ENCODE data around the gene MCUR1.
"Not testable (repeated sequence)": the region's sequence is repeated elsewhere in the genome, so short reads cannot be mapped to it uniquely, and the experiment has no call there.

MCUR1 gene

DNA sequence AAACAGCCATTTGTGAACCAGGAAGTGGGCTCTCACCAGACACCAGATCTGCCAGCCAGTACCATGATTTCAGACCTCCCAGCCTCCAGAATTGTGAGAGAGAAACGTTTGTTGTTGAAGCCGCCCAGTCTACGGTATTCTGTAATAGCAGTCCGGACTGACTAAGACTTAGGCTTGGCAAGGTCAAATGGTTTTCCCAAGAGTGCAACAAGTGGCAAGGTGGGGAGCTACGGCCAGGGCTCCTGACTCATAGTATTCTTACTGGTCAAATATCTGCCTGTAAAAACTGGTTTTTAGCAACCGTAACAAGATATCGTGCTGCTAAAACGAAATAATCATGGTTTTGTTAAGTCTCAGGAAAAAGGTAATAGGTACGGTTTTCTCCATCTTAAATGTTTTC lies 37.8 kb downstream of the MCUR1 start:
- no peak for DNase-seq (ENCODE audit: low read depth in 2 of 2)

DNA sequence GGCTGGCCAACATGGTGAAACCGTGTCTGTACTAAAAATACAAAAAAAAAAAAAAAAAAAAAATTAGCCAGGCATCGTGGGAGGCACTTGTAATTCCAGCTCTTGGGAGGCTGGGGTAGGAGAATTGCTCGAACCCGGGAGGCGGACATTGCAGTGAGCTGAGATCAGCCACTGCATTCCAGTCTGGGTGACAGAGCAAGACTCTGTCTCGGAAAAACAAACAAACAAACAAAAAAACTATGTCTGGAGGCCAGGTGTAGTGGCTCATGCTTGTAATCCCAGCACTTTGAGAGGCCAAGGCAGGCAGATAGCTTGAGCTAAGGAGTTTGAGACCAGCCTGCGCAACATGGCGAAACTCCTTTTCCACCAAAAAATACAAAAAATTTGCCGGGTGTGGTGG lies 38.9 kb downstream of the MCUR1 start:
- not testable (repeated sequence) for DNase-seq (ENCODE audit: low read depth in 2 of 2)

DNA sequence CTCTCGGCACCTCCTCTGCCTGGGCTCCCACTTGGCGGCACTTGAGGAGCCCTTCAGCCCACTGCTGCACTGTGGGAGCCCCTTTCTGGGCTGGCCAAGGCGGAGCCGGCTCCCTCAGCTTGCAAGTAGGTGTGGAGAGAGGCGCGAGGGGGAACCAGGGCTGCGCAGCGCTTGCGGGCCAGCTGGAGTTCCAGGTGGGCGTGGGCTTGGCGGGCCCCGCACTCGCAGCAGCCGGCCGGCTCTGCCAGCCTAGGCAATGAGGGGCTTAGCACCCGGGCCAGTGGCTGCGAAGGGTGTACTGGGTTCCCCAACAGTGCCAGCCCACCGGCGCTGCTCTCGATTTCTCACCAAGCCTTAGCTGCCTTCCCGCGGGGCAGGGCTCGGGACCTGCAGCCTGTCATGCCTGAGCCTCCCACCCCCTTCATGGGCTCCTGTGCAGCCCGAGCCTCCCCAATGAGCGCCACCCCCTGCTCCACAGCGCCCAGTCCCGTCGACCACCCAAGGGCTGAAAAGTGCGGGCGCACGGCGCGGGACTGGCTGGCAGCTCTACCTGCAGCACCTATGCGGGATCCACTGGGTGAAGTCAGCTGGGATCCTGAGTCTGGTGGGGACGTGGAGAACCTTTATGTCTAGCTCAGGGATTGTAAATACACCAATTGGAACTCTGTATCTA lies 41.9 kb downstream of the MCUR1 start:
- DNase-seq (ENCODE audit: low read depth in 2 of 2), result not testable (repeated sequence)

DNA sequence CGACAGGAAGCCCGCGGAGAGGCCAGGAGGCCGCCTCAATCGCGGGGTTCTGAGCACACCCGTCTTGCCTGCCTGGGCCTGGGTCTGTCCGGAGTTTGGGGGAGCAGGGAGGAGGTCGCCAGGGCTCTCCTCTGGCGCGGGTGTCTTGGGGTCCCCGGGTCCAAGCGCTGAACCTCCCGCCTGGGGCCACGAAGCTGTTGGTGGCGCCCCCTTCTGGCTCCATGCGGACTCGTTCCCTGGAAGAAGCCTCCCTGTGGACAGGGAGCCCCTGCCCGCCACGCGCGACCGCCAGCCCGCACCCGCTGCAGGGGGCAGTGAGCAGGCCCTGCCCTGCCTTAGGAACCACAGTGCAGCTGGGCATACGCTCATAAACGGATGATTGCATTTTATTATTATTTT lies 44.7 kb downstream of the MCUR1 start:
- no peak for DNase-seq (ENCODE audit: low read depth in 2 of 2)

DNA sequence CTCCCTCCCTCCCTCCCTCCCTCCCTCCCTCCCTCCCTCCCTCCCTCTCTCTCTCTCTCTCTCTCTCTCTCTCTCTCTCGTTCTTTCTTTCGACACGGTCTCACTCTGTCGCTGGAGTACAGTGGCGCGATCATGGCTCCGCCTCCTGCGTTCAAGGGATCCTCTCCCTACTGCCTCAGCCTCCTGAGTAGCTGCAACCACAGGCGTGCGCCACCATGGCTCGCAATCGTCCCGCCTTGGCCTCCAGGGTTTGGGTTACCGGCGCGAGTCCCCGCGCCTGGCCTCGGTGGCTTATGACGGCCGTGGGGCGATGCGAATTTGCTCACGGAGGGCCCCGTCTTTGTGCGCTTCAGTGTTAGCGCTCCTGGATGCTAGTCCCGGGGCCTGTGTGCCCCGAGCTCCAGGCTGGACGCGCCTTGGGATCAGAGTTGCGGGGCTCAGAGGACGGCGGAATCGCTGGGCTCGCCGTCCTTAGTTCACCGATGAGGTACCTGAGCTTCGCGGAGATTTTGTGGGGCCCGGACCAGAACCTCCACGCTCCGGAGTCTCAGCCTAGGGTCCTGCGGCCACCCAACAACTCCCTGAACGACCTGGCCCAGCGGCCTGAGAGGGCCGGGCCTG lies 45.2 kb downstream of the MCUR1 start:
- DNase-seq (ENCODE audit: low read depth in 2 of 2), result no peak

DNA sequence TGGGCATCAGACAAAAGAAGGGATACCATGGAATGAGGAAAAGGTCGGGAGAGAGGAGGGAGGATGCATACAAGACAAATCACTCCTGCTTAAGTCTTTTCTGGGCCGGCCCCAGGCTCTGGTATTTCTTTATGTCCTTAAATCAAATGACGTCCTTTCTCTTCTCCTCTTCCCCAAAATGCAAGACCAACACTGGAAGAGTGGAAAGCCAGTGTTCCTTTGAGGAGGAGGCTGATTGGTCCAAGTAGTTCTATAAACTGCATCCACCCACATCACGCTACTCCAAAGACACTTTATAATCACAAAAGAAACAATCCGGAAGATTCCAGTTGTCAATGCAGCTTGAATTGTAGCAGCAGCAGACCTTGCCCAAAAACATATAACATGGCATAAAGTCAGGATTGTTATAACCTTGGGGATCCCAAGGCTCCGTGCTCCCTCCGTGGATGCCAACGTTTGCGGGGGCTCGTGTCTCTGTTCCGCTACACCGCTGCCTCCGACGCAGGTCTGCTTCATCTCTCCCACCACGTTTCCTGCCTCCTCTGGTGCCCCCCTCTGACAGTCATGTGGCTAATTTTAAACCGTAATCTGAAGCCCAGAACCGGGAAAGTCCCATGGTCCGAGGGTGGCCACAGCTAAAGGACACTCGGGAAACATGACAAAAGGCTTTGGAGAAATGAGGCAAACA lies 47.1 kb downstream of the MCUR1 start:
- DNase-seq (ENCODE audit: low read depth in 2 of 2), result peak; percentile 23 to 25

DNA sequence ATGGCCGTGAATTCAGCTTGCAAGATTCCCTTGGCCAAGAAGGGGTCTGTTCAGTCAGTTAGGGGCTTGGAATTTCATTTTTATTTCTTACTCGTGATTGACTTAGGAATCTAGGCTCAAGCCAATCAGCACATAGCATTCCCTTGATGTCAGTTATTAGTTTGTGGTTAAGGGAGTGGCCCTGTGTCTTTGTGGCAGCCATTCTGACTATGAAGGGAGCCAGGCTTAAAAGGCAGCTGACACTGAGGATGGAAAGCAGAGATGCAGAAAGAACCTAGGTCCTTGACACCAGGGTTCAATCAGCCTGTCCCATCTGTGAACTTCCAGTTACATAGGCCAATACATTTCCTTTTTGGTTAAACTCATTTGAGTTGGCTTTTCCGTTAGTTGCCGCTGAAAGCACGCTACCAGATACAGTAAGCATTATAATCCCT lies 48.1 kb downstream of the MCUR1 start:
- DNase-seq (ENCODE audit: low read depth in 2 of 2), result no peak

DNA sequence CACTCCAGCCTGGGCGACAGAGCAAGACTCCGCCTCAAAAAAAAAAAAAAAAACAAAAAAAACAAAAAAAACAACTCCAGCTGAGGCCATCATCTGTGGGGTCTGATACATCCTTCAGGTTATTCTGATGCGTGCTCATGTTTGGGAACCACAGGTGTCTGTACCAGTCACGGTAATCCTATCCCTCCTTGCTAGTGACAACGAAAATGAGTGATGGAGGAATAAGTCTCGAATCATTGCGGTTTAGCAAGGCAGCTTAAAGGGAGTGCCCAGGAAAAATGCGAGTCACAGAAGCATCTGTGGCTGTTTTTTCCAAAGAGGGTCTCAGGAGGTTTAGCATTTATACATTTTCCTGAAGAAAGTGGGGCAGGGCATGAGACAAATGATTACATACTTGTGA lies 48.8 kb downstream of the MCUR1 start:
- no peak for DNase-seq (ENCODE audit: low read depth in 2 of 2)

DNA sequence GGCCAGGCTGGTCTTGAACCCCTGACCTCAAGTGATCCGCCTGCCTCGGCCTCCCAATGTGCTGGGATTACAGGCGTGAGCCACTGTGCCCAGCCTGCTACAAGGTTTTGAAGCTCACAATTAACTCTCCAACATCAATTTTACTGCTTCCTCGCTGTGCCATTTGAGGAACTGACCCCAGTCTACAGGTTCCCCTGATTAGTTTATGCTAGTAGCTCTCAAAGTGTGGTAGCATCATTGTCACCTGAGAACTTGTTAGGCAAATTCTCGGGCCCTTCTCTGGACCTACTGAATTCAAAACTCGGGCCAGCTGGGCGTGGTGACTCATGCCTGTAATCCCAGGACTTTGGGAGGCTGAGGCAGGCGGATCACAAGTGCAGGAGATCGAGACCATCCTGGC lies 49.4 kb downstream of the MCUR1 start:
- DNase-seq (ENCODE audit: low read depth in 2 of 2), result no peak

DNA sequence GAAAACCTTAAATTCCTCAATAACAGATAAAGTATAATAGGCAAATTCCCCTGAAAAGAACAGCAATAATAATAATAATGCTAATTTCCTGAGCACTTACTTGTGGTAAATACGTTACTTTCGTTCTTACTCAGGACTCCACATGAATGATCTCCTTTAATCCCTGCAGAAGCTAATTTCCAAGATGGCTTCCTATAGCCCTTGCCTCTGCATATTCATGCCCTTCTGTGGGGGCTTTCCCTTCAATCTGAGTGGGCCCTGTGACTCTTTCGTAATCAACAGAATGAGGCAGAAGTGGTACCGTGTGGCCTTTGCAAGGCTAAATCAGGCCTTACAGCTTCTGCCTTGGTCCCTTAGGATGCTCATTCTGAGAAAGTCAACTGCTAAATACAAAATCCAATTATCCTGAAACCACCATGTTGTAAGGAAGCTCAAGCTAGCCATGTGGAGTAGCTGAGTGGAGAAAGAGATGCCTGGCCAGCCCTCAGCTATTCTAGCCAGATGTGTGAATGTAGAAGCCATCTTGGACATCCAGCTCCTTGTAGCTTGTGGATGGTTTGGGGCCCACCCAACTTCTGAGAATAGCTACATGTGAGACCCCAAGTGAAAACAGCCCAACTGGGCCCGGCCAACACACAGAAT lies 50.5 kb downstream of the MCUR1 start:
- no peak for DNase-seq (ENCODE audit: low read depth in 2 of 2)

DNA sequence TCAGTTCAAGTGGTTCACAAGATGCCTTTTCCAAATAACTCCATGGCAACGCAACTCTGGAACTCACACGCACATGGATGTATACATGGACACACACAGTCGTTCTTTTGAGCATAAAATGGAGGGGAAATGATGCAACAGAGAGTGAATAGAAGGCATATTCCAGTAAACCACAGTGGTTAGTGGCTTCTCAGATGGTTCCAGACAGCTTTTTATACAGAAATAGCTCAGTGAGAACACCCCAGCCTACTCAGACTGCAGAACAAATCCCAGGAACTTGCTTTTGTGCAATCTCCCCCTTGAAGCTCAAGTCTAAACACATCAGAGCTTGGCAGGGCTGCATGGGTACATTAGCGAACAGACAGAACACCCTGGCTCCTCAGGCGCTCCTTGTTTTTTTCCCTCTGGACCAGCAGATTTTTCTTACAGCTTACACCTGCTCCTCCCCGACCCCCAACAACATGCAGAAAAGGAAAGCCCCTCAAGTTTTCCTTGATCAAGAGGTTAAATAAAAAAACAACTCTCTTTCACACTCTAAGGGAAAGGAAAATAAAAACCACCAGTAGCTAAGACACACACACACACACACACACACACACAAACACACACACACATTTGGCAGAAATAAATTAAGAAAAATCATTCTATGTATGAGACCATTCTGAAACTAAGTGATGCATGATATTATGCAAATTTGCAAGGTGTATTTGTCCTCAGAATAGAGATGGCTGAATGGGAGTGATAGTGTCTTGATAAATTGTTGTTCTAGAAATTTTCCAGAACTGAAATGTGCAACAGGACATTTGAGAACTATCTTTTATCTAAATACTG lies 51.5 kb downstream of the MCUR1 start:
- DNase-seq (ENCODE audit: low read depth in 2 of 2), result no peak

DNA sequence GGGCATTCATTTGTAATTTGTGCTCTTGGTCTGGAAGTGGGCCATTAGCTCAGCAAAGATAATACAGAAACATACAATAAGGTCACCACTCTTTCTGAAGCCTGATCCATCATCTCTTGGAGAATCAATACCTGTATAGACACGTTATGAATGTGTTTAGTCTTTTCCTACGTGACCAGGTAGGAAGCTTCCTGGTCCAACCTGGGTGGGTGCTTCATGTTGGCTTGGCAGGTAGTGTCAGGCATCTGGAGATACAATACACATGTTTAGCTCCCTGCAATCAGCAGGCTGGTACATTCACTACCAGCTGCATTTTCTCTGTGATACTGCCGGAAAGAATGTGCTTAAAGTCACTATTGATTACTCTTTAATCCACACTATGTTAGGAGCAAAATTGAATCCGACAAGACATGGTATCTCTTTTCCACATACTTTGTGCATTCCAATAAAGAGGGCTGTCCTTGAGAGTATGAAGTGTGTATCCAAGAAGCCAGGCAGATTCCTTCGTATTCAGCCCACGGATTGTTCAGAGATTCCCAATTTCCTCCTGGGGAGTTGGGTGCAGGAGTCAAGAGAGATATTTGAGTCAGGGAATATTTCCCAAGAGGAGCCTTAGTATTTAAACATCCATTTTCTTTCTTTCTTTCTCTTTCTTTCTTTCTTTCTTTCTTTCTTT lies 52.9 kb downstream of the MCUR1 start:
- no peak for DNase-seq (ENCODE audit: low read depth in 2 of 2)

DNA sequence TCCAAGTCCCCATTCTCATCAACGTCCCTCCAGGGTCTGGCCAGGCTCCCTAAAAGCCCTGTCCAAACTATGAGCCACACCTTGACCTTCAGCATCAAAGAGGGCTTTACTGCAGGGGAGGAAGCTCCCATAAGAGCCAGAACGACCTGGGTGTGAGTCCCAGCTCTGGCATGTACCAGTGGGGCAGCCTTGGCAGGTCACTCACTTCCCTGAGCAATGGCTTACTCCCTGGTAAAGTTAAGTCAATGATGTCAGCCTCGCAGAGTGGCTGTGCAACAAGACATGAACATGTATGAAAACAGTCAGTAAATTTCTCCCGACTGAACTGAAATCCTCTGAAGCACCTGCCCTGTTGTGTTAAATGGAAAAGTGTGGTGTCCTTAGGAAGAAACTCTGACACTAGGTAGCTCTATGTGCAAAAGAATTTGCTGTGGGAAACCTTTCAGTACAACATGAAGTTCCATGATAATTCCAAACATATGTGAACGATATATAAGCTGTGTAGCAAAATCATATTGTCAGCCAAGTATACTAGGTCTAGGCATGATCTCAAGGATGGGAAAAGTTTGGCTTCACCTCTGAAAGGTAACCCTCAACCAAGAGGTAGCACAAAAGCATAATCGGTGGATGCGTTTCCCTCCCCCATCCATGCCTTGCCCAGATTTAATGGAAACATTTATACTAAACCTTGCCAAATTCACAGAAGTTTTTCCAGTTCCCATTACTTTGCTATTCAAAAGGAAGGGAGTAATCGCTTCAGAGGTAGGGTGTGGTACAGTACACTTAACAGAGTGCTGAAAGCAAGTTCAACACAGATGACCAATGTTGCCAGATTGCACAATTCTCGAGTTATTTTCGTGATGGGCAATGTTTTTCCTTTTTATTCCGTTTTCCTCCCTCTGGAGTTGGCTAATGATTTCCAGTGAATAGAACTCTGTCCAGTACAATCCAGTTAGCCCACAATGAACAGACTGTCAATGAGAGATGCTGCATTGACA lies 53.8 kb downstream of the MCUR1 start:
- no peak for DNase-seq (ENCODE audit: low read depth in 2 of 2)

DNA sequence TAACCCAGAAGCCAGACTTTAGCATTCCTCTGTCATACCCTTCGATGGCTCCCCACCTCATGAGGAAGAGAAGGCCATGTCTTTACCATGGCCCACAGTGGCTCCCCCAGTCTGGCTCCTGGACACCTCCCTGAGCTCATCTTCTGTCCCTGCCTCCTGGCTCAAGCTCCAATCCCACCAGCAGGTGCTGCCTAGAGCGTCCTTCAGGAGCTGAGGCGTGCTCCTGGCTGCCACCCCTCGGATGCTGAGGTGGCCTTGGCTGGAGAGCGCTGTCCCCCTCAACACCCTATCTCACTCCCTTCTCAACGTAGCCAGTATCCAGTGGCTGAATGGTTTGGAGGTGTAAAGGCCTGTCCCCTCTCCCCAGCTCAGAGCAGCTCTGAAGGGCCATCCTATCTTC lies 55.3 kb downstream of the MCUR1 start:
- no peak for DNase-seq (ENCODE audit: low read depth in 2 of 2)

DNA sequence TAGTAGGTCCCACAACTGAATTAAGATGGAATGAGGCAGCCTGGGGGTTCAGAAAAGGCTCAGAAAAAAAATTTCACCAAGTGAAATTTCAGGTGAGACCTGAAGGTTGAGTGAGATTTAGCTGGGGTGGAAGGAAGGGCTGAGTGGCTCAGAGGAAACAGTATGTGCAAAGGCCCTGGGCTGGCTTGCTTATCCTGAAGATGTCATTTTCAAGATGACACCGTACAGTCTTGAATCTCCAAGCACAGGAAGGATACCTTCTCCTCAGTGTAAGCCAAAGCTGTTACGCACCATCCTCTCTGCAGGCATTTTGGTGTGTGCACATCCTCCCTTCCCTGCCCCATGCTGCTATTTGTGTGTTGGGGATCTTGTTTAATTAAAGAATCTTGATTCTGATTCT lies 59.7 kb downstream of the MCUR1 start:
- no peak for DNase-seq (ENCODE audit: low read depth in 2 of 2)

DNA sequence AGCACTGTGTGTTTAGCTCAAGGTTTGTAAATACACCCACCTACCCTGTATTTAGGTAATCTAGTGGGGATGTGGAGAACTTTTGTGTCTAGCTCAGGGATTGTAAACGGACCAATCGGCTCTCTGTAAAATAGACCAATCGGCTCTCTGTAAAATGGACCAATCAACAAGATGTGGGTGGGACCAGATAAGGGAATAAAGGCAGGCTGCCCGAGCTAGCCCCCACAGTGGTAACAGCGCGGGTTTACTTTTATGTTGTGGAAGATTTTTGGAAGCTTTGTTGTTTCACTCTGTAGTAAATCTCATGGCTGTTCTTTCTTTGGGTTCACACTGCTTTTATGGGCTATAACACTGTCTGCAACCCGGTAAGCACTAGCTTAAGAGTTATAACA lies 70.6 kb downstream of the MCUR1 start:
- no peak for DNase-seq (ENCODE audit: low read depth in 2 of 2)

DNA sequence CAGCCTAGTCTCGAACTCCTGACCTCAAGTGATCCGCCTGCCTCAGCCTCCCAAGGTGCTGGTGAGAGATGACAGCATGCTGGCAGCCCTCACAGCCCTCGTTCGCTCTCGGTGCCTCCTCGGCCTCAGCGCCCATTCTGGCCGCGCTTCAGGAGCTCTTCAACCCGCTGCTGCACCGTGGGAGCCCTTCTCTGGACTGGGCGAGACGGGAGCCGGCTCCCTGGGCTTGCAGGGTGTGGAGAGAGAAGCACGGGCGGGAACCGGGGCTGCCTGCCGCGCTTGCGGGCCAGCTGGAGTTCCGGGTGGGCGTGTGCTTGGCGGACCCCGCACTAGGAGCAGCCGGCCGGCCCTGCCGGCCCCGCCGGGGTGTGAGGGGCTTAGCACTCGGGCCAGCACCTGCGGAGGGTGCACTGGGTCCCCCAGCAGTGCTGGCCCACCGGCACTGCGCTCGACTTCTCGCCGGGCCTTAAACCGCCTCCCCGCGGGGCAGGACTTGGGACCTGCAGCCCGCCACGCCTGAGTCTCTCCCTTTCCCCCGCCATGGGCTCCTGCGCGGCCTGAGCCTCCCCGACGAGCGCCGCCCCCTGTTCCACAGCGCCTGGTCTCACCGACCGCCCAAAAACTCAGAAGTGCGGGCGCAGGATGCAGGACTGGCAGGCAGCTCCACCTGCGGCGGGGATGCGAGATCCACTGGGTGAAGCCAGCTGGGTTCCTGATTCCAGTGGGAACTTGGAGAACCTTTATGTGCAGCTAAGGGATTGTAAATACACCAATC lies 71.2 kb downstream of the MCUR1 start:
- no peak for DNase-seq (ENCODE audit: low read depth in 2 of 2)

DNA sequence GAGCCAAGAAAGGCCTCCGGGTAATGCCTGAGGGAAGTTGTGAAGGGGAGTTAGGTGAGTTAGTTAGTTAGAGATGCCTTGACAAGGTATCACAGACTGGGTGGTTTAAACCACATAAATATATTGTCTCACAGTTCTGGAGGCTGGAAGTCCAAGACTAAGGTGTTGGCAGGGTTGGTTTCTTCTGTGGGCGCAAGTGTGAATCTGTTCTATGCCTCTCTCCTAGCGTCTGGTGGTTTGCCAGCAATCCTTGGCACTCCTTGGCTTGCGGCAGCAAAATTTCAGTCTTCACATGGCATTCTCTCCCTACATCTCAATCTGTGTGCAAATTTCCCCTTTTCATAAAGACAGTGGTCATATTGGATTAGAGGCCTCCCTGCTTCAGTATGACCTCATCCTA lies 73.0 kb downstream of the MCUR1 start:
- no peak for DNase-seq (ENCODE audit: low read depth in 2 of 2)

Measured in activated CD8-positive, alpha-beta memory T cell treated with anti-CD3 and anti-CD28 coated beads for 4 hours (primary cell).